GM23338 (cell line): ENCODE results near the gene MICAL3.

Experiments
- POLR2AphosphoS5 ChIP-seq: IDR thresholded peaks from 2 replicates; pipeline ENCODE4 v1.6.1; 2016; ENCODE audit warnings: antibody characterized with exemption, low read depth
- TF ChIP-seq, protein P1 (sequence below), 2 experiments: fragments of 200-600 bp in 1 of 2; sonication (generic) in 1 of 2; conservative IDR thresholded peaks; 2 replicates each; pipeline versions ENCODE4 v1.5.1 to v1.6.1; 2016 to 2017; ENCODE audit warnings: antibody characterized with exemption in 2 of 2, low read depth in 2 of 2, mild to moderate bottlenecking in 2 of 2, moderate library complexity in 1 of 2

DNA sequence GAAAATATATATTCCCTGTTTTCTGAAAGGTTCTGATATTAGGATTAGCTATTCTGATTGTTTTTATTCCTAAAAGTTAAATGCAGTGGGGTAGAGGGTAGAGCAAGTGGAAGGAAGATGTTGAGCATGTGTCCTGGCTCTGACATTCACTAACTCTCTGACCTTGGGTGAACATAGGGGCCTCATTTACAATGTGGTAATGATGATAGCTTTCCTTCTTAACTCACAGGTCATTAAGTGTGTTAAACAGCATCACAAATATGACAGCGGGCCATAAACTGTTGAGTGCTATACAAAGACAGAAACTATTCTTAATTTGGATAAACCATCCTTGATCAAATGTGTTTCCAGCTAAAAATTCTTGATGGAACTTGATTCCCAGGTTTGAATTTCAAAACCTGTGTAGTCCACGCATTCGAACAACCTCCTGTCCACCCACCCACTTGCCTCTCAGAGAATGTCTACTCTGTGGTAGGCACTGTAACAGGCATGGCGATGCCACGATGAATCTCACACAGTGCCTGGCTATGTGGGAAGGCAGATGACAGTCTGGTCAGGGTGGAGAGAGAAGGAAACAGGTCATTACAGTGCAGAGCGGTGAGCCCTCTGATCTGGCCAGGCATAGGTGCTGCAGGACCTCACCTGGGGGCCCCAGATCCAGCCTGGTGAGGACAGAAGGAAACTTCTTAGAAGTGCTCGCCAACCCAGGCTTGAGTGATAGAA is 34.2 kb upstream of the MICAL3 start:
- TF ChIP-seq, protein P1, sequence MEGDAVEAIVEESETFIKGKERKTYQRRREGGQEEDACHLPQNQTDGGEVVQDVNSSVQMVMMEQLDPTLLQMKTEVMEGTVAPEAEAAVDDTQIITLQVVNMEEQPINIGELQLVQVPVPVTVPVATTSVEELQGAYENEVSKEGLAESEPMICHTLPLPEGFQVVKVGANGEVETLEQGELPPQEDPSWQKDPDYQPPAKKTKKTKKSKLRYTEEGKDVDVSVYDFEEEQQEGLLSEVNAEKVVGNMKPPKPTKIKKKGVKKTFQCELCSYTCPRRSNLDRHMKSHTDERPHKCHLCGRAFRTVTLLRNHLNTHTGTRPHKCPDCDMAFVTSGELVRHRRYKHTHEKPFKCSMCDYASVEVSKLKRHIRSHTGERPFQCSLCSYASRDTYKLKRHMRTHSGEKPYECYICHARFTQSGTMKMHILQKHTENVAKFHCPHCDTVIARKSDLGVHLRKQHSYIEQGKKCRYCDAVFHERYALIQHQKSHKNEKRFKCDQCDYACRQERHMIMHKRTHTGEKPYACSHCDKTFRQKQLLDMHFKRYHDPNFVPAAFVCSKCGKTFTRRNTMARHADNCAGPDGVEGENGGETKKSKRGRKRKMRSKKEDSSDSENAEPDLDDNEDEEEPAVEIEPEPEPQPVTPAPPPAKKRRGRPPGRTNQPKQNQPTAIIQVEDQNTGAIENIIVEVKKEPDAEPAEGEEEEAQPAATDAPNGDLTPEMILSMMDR (conservative IDR thresholded peaks at IDR 0.05; ENCODE audit: low read depth in 2 of 2) = no peak
- TF ChIP-seq POLR2AphosphoS5 = no peak
